GM19324 (cell line): ENCODE measurements around the gene CD226.

ENCODE experiments used
- ATAC-seq: cut with Tn5 transposase; IDR thresholded peaks from one replicate; pipeline ENCODE4 v1.9.1; 2021; ENCODE audit warnings: mild to moderate bottlenecking, moderate library complexity; ENCODE audit not compliant: unreplicated experiment, low FRiP score

CD226 gene

GRCh38 chr18:69820538-69820937, 127.1 kb downstream of the CD226 start:
- ATAC-seq, result no peak

- no peak for ATAC-seq
These were observed 128.2 kb downstream of the CD226 start for GRCh38 chr18:69819460-69819859.

GRCh38 chr18:69817335-69817940, 130.2 kb downstream of the CD226 start:
- no peak for ATAC-seq

GRCh38 chr18:69814861-69815385, 132.8 kb downstream of the CD226 start:
- no peak for ATAC-seq

- no peak for ATAC-seq
These were observed 134.1 kb downstream of the CD226 start for GRCh38 chr18:69813559-69813958.

- no peak for ATAC-seq
These were observed 139.3 kb downstream of the CD226 start for GRCh38 chr18:69808399-69808798.

- ATAC-seq, result no peak
These were observed 142.7 kb downstream of the CD226 start for GRCh38 chr18:69804776-69805501.
